ENCODE measurements around the gene IL32.

Gene IL32

GRCh38 chr16:3065069-3065741 is at the start of gene IL32:
Gene IL32 (plus strand): TSS chr16:3065640. CDS start chr16:3065812, 172 bp downstream.
- DNase-seq (ENCODE audit: low spot score) = no peak
- peak within 1 kb of the TSS; percentile 64 for H3K4me3 ChIP-seq
- TF ChIP-seq CTCF (IDR thresholded peaks at IDR 0.05) = no peak
- H3K27ac ChIP-seq = peak within 1 kb of the TSS; percentile 12 to 75

GRCh38 chr16:3015865-3016521 is 49.4 kb upstream of the IL32 start:
- DNase-seq (ENCODE audit: low spot score) = no peak
- no peak for TF ChIP-seq CTCF (IDR thresholded peaks at IDR 0.05)
- Histone ChIP-seq H3K27ac (no peak overlapping the region), H3K4me3 (no peak overlapping the region)

GRCh38 chr16:3017344-3017743 is 48.1 kb upstream of the IL32 start:
- Histone ChIP-seq H3K4me3 (no peak overlapping the region), H3K27ac (no peak overlapping the region)
- no peak for TF ChIP-seq CTCF (IDR thresholded peaks at IDR 0.05)
- DNase-seq (ENCODE audit: low spot score) = no peak

GRCh38 chr16:3017794-3018506 is 47.5 kb upstream of the IL32 start, which contains the start of gene CLDN6:
Gene CLDN6 (minus strand): TSS chr16:3018183. CDS start chr16:3016021, 2,162 bp downstream.
- no peak for DNase-seq (ENCODE audit: low spot score)
- TF ChIP-seq CTCF (IDR thresholded peaks at IDR 0.05) = no peak
- H3K4me3 ChIP-seq = no peak within 1 kb of the TSS
- H3K27ac ChIP-seq = no peak within 1 kb of the TSS

GRCh38 chr16:3019594-3020246 is 45.7 kb upstream of the IL32 start:
- peak overlapping the region; percentile 96 to 100 for H3K27ac ChIP-seq
- H3K4me3 ChIP-seq = peak overlapping the region; percentile 97
- no peak for DNase-seq (ENCODE audit: low spot score)
- TF ChIP-seq CTCF (IDR thresholded peaks at IDR 0.05) = no peak

- Histone ChIP-seq H3K27ac (peak within 1 kb of the TSS; percentile 96 to 100), H3K4me3 (peak within 1 kb of the TSS; percentile 97)
- peak; percentile 88 for DNase-seq (ENCODE audit: low spot score)
- no peak for TF ChIP-seq CTCF (IDR thresholded peaks at IDR 0.05)
Observed at GRCh38 chr16:3020247-3020603, 45.2 kb upstream of the IL32 start, which contains the start of gene TNFRSF12A. Gene TNFRSF12A (plus strand): TSS chr16:3020368. CDS start chr16:3020398, 30 bp downstream.
